Measurements from ENCODE around the gene ENPP1. TPM values are rescaled to one million over a fixed set of nuclear protein-coding genes. Genes with fewer than 3 reads are reported as not detected.

ENPP1 gene
- total RNA-seq, 2 experiments from 2014 or later, result 0.08 TPM

DNA sequence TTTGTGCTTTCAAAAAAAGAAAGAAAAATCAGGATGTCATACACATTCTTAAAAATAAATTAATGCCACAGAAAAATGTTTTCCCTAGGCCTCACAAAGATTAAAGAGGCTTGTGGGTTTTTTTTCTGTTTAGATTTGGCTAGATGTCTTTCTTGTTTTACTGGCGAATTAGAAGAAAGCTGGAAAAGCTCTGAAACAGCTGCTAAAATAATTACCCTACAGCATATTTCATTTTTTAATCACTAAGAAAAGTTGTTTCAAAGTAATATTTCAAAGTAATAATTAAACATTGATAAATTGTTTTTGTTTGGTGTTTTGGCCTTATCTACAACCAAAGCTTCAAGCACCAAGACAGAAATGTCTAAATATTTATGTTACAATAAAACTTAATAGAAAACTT, 3.7 kb upstream of the ENPP1 start:
- H3K4me3 ChIP-seq (ENCODE audit: low read length), result no peak overlapping the region
- H3K9me3 Mint-ChIP-seq, result no peaks in the 10 kb centered on the region
- no peak overlapping the region for H3K27ac ChIP-seq (ENCODE audit: low read depth in 1 of 2, low read length in 2 of 2)
- TF ChIP-seq, protein P1, sequence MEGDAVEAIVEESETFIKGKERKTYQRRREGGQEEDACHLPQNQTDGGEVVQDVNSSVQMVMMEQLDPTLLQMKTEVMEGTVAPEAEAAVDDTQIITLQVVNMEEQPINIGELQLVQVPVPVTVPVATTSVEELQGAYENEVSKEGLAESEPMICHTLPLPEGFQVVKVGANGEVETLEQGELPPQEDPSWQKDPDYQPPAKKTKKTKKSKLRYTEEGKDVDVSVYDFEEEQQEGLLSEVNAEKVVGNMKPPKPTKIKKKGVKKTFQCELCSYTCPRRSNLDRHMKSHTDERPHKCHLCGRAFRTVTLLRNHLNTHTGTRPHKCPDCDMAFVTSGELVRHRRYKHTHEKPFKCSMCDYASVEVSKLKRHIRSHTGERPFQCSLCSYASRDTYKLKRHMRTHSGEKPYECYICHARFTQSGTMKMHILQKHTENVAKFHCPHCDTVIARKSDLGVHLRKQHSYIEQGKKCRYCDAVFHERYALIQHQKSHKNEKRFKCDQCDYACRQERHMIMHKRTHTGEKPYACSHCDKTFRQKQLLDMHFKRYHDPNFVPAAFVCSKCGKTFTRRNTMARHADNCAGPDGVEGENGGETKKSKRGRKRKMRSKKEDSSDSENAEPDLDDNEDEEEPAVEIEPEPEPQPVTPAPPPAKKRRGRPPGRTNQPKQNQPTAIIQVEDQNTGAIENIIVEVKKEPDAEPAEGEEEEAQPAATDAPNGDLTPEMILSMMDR (IDR thresholded peaks at IDR 0.05), result no peak
- intact Hi-C loops (cut with DNase I, micrococcal nuclease), result no loop called here
- H3K4me1 ChIP-seq (ENCODE audit: insufficient read depth, low read length), result peaks cover 18% of the 10 kb centered on the region
- H3K36me3 Mint-ChIP-seq (ENCODE audit: low read depth), result no peaks in the 10 kb centered on the region
- H3K27me3 Mint-ChIP-seq, result peaks cover 22% of the 10 kb centered on the region
- H3K9me3 ChIP-seq (ENCODE audit: control insufficient read depth in 1 of 2, insufficient read depth in 1 of 2, low read length in 2 of 2), result peaks cover 0 to 3% of the 10 kb centered on the region in 2 experiments
- no peak for ATAC-seq (ENCODE audit: poor library complexity)
- H3K27me3 ChIP-seq (ENCODE audit: control insufficient read depth in 1 of 2, insufficient read depth in 2 of 2, low read length in 2 of 2), result peaks cover 4 to 9% of the 10 kb centered on the region in 2 experiments
- no peak overlapping the region for H3K4me3 Mint-ChIP-seq
- POLR2A ChIA-PET, result no interaction called here
- no peaks in the 10 kb centered on the region for H3K36me3 ChIP-seq (ENCODE audit: insufficient read depth, low read length)
- peaks cover 25% of the 10 kb centered on the region for H3K4me1 Mint-ChIP-seq (ENCODE audit: low read depth)
- H3K27ac Mint-ChIP-seq, result no peak overlapping the region
- CTCF ChIA-PET, result no interaction called here
- DNase-seq, result no peak

DNA sequence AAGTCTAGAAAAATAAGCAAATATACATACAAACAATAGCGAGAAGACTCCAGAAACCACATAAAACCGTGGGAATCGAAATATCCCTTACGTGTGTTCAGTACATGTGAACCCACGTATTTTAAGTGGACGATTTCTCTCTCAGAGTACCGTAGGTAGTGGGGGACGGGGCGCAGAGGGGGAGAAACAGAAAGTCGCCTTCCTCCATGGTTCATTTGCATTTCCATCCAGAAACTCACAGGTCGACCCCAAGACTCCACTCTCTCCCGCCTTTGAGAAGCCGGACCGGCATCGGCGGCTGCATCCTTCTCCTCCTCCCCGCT, 538 bp upstream of the ENPP1 start:
- Mint-ChIP-seq H3K27ac (no peak overlapping the region), H3K9me3 (no peaks in the 10 kb centered on the region), H3K36me3 (ENCODE audit: low read depth) (no peaks in the 10 kb centered on the region), H3K27me3 (peaks cover 40% of the 10 kb centered on the region), H3K4me1 (ENCODE audit: low read depth) (peaks cover 27% of the 10 kb centered on the region), H3K4me3 (peak overlapping the region; percentile 86)
- TF ChIP-seq, protein P1 (IDR thresholded peaks at IDR 0.05), result no peak
- Histone ChIP-seq H3K4me3 (ENCODE audit: low read length) (peak overlapping the region; percentile 54), H3K27ac (ENCODE audit: low read depth in 1 of 2, low read length in 2 of 2) (no peak overlapping the region), H3K36me3 (ENCODE audit: insufficient read depth, low read length) (no peaks in the 10 kb centered on the region), H3K4me1 (ENCODE audit: insufficient read depth, low read length) (peaks cover 18% of the 10 kb centered on the region), H3K9me3 (ENCODE audit: control insufficient read depth in 1 of 2, insufficient read depth in 1 of 2, low read length in 2 of 2) (peaks cover 0 to 3% of the 10 kb centered on the region in 2 experiments), H3K27me3 (ENCODE audit: control insufficient read depth in 1 of 2, insufficient read depth in 2 of 2, low read length in 2 of 2) (peaks cover 15 to 26% of the 10 kb centered on the region in 2 experiments)
- ATAC-seq (ENCODE audit: poor library complexity) (no peak), DNase-seq (no peak)
- intact Hi-C loops (cut with DNase I, micrococcal nuclease), result no loop called here
- CTCF ChIA-PET, result no interaction called here
- POLR2A ChIA-PET, result no interaction called here

GRCh38 chr6:131808460-131809269, 845 bp downstream of the ENPP1 start:
- Histone ChIP-seq H3K36me3 (ENCODE audit: insufficient read depth, low read length) (no peaks in the 10 kb centered on the region), H3K4me1 (ENCODE audit: insufficient read depth, low read length) (peaks cover 13% of the 10 kb centered on the region), H3K27me3 (ENCODE audit: control insufficient read depth in 1 of 2, insufficient read depth in 2 of 2, low read length in 2 of 2) (peaks cover 15 to 26% of the 10 kb centered on the region in 2 experiments), H3K9me3 (ENCODE audit: control insufficient read depth in 1 of 2, insufficient read depth in 1 of 2, low read length in 2 of 2) (peaks cover 0 to 3% of the 10 kb centered on the region in 2 experiments), H3K27ac (ENCODE audit: low read depth in 1 of 2, low read length in 2 of 2) (no peak overlapping the region), H3K4me3 (ENCODE audit: low read length) (peak overlapping the region; percentile 47)
- ChIA-PET CTCF (no interaction called here), POLR2A (no interaction called here)
- TF ChIP-seq, protein P1 (IDR thresholded peaks at IDR 0.05), result no peak
- Mint-ChIP-seq H3K36me3 (ENCODE audit: low read depth) (no peaks in the 10 kb centered on the region), H3K9me3 (no peaks in the 10 kb centered on the region), H3K27ac (no peak overlapping the region), H3K27me3 (peaks cover 47% of the 10 kb centered on the region), H3K4me1 (ENCODE audit: low read depth) (peaks cover 19% of the 10 kb centered on the region), H3K4me3 (peak overlapping the region; percentile 77)
- DNase-seq (no peak), ATAC-seq (ENCODE audit: poor library complexity) (no peak)
- intact Hi-C loops (cut with DNase I, micrococcal nuclease), result no loop called here

Measured in CD4-positive, alpha-beta T cell (primary cell).